NCI-H345 treated with DMSO at 0.1 percent for 48 hours (cell line): ENCODE results near the gene RNF167.

Experiments
- DNase-seq: peaks from one replicate; lab custom pipeline; 2025; ENCODE audit not compliant: unreplicated experiment; lab: John Stamatoyannopoulos, UW

RNF167 gene

DNA sequence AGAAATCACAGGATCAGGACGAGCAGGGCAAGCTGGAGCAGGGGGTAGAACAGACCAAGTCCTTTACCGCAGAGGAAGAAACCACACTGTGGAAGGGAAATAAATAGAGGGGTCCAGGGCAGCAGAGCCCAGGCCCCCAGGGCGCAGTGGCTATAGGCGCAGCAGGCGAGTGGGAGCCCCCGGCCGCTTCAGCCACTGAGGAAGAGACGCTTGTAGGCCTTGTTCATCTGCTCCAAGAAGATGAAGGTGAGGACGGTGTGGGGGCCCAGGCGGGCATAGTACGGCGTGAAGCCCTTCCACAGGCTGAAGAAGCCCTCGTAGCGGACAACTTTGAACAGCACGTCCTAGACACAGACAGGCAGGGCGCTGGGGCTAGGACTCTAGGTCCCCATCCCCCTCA lies 2.5 kb upstream of the RNF167 start:
- DNase-seq: no peak

DNA sequence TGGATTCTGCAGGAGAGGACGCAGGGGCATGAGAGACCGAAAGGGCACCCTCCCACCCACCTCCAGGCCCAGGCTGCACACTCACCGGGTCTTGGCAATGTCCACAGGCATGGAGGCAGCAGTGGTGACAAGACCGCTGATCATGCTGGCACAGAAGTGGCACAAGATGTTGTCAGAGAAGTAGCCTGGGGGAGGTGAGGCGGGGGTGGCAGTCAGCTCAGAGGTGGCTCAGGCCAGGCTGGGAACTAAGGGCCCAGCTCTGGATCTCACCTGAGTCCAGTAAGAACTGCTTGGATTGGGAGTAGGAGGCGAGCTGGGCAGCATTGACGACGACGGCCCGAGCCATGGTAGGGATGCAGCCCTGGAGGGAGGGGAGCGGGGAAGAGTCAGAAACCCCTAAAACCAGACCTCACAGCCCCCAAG lies 2.0 kb upstream of the RNF167 start:
- no peak for DNase-seq

DNA sequence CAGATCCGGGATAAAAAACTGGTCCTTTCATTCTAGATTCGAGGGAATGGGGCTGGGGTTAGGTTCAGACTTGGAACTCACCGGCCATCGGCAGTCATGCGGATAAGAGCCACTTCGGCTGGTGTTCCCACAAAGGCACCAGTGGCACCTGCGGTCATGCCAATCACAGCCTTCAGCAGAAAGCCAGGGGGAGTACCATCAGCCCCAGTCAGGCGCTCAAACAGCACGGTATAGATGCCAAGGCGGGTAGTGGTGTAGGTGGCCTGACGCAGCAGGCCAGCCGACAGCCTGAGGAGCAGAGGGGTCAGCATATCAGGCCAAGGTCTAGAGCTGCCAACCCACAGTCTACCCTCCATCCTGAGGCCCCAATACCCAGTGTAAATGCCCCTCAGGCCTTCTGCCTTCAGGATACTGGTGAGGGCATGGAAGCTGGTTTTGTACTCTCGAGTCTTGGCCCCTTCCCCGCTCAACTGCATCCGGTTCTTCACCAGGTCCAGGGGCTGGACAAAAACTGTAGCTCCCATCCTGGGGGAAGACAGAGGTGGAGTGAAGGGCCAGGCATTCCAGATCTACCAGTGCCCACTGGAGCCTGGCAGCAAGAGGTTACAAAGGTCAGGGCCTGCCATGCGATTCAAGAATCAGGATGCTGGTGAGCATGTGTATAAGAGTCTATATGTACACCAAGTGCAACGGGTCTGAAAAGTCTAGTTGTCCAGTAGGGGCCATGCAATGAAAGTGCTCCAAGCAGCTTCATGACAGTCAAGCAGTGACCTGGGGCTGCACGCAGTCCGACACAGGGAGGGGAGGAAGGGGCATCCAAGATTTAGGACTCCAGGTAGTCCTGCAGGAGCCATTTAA lies 1.2 kb upstream of the RNF167 start:
- no peak for DNase-seq

DNA sequence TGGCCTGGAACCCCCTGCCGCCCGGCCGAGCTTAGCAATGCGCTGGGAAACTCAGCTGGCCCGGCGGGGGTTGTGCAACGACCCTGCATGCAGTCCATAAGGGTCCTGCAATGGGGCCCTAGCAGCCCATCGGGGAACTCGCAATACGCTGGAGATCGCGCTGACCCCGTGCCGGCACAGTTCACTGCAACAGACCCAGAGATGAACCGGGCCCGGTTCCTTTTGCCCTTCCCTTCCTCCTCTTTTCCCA lies 597 bp upstream of the RNF167 start:
- DNase-seq: no peak

DNA sequence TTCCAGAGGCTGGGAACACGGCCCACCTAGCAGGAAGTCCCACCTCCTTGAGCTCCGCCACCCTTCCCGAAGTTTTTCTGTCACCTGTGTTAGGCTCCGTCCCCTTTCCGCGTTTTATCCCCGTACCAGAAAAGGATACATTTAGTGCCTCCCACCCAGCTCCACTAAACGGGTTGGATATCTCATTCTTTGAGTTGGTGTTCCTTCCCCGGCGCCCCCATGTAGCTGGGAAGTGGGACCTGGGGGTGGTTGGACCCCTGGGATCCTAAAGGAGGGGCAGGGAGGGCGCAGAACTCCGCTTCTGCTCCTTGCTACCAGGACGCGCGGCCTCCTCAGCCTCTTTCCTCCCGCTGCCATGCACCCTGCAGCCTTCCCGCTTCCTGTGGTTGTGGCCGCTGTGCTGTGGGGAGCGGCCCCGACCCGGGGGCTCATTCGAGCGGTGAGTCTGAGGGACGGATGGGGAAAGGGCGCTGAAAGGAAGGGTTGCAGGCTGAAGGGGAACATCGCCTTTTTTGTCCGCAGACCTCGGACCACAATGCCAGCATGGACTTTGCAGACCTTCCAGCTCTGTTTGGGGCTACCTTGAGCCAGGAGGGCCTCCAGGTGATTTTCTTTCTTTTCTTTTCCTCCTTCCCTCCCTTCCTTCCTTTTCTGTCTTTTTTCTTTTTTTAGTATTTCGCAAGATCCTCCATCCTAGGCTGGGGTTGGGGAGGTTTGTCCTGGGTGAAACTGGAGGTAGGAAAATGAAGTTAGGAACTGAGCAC lies 669 bp downstream of the RNF167 start:
- peak; percentile 81 for DNase-seq

DNA sequence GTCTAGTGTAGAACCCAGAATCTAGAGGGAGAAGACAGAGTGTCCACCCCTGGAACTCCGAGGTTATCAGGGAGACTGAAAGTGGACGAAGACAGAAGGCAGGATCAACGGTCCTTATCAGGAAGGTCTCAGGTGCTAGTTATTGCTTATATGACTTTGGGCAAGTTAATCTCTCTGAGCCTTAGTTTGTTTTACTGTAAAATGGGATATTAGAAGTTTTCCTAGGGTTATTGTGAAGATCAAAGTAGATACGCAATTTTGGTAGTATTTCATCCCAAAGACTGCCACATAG lies 1.2 kb downstream of the RNF167 start:
- no peak for DNase-seq

DNA sequence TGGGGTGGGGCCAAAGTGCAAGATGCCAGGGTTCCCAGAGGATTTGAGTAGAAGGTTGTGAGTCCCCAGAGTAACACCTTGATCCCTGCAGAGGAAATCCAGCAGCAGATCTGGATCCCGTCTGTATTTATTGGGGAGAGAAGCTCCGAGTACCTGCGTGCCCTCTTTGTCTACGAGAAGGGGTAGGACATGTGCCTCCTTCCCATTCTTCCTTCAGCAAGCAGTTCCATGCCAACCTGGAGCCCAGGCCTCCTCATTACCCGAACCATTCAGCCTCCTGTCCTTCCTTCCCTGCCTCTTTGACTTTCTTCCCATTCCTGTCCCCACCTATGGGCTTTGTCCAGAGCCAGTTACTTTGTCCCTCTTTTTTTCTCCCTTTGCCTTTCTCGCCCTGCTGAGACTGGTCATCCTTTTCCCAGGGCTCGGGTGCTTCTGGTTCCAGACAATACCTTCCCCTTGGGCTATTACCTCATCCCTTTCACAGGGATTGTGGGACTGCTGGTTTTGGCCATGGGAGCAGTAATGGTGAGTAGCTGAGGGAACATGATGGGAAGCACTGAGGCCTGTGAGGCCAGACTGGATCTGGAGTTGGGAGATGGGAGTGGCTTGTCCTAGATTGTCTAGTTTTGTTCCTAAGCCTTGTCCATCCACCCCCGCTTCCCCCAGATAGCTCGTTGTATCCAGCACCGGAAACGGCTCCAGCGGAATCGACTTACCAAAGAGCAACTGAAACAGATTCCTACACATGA lies 2.9 kb downstream of the RNF167 start:
- DNase-seq: no peak

DNA sequence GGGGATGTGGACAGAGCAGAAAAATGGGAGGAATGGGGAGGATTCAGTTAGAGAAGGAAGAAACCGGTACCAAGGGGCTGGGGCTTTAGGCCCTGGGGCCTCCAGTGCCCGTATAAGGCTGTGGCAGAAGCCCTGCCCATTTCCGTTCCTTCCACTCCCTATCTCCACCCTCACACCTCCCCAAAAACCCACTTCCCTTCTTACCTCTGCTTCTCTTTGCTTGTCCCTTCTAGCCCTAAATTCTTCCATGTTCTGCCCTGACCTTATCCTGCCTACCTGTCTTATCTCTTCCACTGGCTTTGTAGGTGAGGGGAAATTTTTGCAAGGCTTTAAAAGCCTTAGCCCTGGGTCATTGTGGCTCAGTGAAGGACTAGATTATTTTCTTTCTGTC lies 4.1 kb downstream of the RNF167 start:
- DNase-seq: no peak

DNA sequence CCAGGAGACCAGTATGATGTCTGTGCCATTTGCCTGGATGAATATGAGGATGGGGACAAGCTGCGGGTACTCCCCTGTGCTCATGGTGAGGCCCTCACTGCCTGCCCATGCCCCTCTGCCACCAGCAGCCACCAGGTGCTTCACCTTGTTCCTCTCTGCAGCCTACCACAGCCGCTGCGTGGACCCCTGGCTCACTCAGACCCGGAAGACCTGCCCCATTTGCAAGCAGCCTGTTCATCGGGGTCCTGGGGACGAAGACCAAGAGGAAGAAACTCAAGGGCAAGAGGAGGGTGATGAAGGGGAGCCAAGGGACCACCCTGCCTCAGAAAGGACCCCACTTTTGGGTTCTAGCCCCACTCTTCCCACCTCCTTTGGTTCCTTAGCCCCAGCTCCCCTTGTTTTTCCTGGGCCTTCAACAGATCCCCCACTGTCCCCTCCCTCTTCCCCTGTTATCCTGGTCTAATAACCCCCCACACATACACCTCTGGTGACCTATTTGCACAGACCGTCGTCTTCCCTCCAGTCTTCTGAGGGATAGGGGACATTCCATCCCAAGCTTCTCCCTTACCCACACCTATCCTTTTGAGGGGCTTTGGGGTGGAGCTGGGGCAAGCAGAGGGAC lies 4.6 kb downstream of the RNF167 start:
- no peak for DNase-seq

DNA sequence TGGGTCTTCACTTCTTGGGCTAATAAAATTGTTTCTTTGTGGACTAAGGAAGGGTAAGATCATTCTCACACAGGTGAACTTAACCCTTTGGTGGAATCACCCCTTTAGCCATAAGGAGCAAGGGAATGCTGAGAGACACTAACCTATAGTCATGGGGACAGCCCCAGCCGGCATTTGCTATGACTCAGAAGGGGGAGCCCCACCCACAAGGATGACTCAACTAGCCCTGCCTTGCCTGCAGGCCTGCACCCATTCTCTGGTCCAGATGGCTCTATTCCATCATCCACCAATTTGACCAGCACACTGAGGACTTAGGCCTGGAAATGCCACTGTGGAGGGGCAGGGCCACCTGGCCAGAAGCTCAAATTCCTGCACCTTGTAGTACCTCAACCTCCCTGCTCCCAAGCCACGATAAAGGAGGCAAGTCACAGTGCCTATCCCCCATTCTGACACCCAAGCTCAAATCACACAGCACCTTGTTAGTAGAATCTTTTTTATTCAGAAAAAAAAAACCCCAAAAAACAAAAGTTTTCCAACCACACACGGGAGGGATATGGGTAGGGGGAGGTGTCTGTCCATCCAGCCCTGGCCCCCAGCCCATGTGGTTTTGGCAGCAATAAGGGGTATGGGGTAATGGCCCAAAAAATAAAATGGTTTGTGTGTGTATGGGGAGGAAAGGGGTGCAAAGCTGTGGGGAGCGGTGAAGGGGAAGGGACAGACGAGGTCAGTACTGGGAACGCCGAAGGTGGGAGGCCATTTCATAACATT lies 5.3 kb downstream of the RNF167 start:
- no peak for DNase-seq

DNA sequence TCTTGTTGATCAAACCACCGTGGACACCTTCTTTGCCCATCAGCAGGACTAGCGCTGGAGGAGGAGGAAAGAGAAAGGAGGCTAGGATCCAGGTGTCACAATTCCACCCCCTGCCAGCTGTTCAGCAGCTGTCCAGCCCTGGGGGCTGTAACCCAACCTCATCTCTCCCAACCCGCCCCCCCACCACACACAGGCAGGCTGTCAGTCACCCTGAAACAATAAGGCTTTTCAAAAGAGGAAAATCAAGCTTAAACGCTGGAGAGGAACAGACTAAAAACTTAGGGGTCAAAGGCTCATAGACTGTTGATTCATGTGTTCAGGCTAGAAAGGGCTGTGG lies 5.8 kb downstream of the RNF167 start:
- no peak for DNase-seq

DNA sequence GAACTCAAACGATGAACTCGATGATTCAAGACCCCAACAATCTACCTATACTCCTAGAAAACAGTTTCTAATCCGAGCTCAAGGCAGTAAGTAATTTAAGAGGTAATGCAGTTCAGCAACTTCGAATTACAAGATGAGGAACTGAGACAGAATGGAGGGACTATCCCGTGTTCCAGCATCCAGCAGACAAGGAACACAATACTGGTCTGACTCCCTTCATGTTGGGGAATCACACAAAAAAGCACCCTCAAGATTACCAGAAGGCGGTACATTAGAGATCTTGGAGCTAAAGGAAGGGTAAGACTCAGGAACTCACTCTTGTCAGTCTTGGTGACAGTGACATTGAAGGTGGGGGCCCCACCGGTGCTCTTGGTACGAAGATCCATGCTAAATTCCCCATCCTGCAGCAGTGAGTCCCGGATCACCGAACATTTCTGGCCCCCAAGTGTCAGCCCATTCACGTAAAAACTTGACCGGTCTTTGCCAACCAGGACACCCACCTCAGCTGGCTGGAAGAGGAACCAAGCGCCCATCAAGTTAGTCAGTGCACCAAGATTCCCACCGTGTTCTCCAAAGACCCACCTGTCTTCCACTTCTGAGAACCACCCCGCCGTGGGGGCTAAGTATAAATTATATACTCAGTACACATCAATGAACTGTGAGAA lies 6.4 kb downstream of the RNF167 start:
- DNase-seq: no peak

DNA sequence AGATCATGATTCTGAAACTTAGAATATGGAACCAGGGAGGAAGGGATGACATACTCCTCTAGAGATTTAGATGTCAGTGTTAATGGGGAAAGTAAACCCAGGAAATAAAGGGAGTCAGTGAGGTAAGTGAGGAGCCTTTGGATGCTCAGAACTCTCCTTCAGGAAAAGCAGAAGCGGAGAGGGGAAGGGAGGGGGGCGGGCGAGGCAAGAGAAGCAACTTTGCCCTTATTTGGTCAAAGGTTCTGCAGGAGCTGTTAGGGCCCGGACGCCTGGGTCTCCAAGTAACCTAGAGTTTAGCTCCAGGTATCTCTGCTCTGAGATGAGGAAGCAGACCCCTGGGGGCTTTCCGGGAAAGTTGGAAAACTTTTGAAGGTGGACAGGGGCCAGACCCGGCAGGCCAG lies 6.9 kb downstream of the RNF167 start:
- no peak for DNase-seq

DNA sequence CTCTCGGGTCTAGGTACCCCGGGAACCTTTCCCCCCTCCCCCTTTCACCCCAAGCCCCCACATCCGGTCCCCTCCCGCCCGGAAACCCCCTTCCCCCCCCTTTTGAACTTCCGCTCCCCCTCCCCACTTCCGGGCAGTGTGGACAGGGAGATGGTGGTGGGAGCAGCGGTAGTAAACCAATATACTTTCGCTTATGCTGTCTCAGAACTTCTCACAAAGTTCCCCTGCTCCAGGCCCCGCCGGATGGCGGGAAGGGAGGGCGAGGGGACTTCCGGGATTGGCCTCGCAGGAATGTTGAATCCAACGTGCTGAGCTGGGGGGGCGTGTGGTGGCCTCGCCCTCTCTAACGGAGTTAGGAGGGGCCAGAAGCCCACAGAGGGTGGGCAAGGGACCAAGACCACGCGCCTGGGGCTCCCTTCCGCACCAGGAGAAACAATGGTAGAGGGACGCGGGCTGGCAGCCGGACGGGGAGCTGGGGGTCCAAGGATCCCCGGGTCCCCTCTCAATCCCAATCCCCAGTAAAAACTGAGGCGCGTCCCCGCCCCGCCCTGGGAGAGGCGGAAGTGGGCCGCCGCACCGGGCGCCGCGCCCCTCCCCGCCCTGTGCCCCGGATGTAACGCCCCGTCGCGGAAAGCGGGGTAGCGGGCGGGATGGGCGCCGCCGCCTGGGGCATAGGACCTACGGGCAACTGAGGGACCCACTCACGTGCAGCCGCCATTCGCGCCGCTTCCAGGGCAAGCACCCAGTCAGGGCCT lies 7.5 kb downstream of the RNF167 start:
- DNase-seq: no peak

DNA sequence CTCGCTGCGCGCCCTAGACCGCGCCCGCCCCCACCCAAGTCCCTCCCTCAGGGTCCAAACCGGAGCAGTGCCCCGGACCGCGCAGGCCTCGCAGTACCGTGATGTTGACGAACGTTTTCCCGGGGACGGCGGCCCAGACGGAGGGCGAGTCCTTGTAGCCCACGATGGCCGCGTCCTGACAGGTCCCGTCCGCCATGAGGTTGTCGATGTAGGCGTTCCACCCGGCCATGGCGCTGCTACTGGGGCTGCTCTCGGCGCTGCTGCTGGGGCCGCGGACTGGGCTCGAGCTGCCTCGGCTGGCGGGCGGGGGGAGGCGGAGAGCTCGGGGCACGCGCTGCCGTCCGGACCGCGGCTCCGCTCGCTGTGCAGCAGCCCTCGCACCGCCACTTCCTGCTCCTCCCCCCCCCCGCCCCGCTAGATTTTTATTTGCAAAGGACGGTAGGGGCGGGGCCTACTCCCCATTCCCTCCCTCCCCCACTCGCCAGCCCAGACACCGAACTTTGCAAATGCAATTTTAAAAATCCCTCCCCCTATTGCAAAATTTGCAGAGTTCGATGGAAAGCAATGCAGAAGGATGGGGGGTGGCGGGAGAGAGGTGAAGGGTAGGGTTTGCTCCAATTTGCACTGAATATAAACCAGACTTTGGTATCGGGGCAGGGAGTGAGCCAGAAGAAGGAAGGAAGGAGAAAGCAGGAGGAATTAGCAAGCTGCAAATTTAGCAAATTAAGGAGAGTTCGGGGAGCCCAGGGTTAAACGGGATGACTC lies 8.3 kb downstream of the RNF167 start, which contains the start of gene PFN1:
Gene PFN1, minus strand, starts transcription at position 365 of the 765 bp plus-strand sequence. Its CDS starts 136 bp downstream, at position 229.
- peak; percentile 65 for DNase-seq

DNA sequence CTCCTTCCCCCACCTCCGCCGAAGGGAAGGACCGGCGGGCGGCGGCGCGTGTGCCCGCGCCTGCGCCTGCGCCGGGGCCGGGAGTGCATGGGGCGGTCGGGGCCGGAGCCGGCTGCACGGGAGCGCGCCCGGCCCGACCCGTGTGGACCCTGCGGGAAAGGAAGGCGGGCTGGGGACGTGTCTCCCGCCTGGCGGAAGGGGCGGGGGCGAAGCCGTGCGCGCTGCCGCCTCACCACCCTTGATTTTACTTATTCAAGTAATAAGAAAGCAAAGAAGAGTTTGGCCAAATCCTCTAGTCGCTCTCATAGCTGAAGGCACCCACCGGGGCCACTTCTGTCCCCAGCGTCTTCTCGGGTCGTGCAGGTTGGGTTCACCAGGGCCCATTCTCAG lies 8.9 kb downstream of the RNF167 start:
- DNase-seq: peak; percentile 50

DNA sequence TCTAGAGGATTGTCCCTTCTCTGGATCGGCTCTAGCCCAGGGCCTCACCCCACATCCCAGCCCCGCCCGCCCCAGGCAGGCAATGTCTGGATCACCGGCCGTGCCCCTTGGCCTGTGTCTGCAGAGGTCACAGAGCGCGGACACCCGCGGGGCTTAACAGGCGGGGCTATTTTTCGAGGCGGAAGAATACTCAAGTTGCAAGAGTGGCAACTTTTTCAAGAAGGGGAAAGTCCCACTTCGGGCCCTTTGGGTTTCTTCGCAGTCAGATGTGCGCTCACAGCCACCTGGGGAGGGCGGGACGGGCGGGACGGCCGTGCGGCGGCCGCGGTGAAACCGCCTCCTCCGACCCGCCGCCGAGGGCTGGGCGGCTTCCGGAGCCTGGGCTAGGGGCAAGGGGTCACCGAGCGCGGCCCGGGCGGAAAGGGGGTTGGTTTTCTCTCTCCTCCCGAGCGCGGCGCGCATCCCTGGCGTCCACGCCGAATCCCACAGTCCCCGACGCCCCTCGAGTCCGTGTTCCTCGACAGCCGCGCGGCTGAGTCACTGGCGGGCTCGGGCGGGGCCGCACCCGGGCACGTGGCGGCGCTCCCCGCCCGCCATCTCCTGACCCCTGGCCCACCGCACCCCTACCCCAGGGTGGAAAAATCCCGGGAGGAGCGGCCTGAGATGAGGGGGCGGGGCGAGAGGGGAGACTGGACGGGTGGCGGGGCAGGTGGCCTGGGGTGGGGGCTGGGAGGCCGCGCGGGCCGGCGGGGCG lies 9.4 kb downstream of the RNF167 start:
- no peak for DNase-seq

DNA sequence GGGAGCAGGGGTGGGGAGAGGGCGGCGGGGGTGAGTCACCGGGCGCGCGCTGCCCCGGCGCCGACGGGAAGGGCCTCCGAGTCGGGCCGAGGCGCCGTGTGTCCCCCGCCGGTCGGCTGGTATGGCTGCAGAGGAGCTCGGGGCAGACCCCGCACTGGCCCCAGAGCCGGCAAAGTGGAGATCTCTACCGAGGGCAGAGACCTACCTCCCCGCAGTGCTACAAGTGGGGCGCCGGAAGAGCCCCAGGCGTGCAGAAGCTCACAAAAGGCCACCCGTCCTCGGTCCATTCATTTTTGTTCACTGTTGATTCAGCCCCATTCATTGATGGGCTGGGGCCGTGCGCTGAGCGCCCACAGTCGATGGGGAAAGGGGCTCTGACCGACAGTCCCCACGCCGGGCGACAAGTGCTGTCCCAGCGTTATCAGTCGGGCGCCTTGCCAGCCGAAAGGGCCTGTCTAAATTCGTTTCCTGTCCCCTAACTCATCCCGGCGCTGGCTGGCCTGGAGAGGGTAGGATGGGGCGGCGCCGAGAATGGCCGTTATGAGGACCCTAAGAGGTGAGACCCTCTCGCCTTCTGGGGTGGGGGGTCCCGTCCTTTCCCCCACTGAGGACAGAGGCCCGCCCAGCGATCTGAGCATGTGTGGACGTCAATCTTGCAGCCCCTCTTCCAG lies 10.1 kb downstream of the RNF167 start:
- DNase-seq: no peak
